ENCODE data around the gene CAMTA1.
"Not testable (repeated sequence)": the region's sequence is repeated elsewhere in the genome, so short reads cannot be mapped to it uniquely, and the experiment has no call there.

CAMTA1 gene, protein sequence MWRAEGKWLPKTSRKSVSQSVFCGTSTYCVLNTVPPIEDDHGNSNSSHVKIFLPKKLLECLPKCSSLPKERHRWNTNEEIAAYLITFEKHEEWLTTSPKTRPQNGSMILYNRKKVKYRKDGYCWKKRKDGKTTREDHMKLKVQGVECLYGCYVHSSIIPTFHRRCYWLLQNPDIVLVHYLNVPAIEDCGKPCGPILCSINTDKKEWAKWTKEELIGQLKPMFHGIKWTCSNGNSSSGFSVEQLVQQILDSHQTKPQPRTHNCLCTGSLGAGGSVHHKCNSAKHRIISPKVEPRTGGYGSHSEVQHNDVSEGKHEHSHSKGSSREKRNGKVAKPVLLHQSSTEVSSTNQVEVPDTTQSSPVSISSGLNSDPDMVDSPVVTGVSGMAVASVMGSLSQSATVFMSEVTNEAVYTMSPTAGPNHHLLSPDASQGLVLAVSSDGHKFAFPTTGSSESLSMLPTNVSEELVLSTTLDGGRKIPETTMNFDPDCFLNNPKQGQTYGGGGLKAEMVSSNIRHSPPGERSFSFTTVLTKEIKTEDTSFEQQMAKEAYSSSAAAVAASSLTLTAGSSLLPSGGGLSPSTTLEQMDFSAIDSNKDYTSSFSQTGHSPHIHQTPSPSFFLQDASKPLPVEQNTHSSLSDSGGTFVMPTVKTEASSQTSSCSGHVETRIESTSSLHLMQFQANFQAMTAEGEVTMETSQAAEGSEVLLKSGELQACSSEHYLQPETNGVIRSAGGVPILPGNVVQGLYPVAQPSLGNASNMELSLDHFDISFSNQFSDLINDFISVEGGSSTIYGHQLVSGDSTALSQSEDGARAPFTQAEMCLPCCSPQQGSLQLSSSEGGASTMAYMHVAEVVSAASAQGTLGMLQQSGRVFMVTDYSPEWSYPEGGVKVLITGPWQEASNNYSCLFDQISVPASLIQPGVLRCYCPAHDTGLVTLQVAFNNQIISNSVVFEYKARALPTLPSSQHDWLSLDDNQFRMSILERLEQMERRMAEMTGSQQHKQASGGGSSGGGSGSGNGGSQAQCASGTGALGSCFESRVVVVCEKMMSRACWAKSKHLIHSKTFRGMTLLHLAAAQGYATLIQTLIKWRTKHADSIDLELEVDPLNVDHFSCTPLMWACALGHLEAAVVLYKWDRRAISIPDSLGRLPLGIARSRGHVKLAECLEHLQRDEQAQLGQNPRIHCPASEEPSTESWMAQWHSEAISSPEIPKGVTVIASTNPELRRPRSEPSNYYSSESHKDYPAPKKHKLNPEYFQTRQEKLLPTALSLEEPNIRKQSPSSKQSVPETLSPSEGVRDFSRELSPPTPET (N-terminal part only)

DNA sequence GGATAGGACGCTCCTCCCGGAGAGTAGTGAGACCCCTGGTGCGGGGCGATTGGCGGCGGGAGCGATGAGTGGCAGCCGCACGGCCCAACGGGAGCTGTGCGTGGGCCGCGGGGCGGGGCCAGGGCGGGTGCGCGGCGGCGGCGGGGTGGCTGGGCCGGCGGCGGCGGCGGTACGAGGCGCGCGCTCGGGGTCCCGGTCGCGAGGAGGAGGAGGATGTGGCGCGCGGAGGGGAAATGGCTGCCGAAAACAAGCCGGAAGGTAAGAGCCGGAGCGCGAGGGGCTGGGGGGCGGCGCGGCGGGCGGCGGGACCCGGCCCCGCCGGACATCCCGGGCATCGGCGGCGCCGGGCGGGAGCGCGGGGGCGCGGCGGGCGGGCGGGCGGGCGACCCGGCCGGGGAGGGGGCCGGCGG, at the start of gene CAMTA1:
CAMTA1 (plus strand) TSS at position 137 of the 410 bp plus-strand sequence; CDS start at position 214, 77 bp downstream.
- no peak for DNase-seq (ENCODE audit: low read depth)

DNA sequence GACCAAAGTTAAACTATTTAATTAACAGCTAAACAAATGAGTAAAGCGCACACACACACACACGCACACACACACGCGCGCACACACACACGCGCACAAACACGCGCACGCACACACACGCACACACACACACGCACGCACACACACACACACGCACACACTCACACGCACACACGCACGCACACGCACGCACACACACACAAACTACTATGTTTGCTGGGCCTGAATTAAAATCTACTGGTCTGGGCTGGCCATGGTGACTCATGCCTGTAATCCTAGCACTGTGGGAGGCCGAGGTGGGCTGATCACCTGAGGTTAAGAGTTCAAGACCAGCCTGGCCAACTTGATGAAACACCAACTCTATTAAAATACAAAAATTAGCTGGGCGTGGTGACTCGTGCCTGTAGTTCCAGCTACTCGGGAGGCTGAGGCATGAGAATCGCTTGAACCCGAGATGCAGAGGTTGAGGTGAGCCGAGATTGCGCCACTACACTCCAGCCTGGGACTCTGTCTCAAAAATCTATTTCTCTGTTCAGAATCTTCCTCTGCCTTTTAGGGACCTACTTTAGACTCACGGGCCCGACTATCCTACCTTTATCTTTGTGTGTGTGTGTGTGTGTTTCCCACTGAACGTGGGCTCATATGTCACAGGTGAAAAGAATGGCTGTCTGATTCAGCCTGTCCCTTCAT, 46.1 kb upstream of the CAMTA1 start:
- no peak for DNase-seq (ENCODE audit: low read depth)

DNA sequence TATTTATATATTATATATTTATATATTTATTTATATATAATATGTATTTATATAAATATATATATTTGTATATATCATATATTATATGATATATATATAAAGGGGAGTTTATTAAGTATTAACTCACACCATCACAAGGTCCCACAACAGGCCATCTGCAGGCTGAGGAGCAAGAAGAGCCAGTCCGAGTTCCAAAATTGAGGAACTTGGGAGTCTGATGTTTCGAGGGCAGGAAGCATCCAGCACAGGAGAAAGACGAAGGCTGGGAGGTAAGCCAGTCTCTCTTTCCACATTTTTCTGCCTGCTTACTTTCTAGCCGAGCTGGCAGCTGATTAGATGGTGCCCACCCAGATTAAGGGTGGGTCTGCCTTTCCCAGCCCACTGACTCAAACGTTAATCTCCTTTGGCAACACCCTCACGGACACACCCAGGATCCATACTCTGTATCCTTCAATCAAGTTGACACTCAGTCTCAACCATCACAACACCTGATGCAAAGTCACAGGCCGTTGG, 42.5 kb upstream of the CAMTA1 start:
- not testable (repeated sequence) for DNase-seq (ENCODE audit: low read depth)

DNA sequence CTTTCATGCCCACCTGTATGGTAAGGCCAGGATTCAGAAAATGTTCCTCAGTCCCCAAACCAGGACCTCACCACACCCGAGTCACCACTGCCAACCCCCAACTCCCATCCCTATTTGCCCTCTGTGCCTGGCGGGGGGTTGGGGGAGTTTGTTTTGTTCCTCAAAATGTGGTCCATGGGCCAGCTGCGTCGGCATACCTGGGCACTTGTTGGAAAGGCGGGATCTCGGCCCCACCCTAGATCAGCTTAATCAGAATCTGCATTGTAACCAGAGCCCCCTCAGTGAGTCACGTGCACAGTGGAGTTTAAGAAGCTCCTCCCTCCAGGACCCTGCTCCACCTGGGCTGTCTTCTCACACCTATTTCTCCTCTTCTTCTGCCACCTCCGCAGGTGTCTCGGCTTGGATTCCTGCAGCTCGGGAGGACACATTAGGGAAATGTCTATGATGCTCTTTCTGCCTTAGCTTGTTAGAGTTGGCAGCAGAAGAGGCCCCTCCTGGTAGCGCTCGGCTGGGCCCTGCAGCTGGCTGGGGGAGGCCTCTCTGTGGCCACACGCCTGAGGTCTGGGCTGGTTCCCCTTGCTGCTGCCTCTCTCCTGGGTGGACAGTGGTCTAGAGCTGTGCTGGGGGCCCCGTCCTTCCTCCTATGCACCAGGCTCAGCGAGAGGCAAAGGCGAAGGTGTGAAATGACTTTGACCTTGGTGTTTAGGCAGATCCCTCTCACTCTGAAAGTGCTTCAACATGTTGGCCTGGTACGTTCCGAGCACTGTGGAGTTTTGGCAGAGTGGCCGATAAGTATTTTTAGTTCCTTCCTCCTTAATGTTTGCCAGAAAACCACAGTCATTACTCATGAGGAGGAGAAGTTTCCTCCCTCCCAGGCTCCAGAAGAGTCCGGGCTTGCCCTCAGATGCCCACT, 41.8 kb upstream of the CAMTA1 start:
- DNase-seq (ENCODE audit: low read depth), result peak; percentile 70

DNA sequence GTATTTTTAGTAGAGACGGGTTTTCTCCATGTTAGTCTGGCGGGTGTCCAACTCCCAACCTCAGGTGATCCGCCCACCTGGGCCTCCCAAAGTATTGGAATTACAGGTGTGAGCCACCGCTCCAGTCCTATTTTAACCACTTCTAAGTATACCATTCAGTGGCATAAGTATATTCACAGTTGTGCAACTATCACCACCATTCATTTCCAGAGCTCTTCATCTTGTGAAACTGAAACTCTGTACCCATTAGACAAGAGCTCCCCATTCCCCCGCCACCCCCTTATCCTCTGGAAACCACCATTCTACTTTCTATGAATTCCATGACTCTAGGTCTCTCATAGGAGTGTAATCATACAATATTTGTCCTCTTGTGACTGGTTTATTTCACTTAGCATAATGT, 40.2 kb upstream of the CAMTA1 start:
- DNase-seq (ENCODE audit: low read depth), result no peak

DNA sequence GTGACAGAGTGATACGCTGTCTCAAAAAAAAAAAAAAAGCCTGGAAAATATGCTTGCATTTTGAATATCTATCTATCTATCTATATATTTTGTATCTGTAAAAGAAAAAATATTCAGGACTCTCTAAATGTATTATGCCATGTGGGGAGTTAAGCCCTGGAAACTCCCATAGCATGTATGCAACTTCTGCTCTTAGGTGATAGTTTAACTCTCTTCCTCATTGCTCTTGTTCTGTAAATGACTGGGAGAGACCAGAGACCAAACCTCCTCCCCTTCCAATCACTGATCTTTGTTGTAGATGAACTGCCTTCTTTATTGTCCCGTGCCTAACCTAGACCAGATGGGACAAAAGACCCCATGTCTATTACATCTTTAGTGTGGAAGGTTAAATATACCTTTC, 37.6 kb upstream of the CAMTA1 start:
- no peak for DNase-seq (ENCODE audit: low read depth)

DNA sequence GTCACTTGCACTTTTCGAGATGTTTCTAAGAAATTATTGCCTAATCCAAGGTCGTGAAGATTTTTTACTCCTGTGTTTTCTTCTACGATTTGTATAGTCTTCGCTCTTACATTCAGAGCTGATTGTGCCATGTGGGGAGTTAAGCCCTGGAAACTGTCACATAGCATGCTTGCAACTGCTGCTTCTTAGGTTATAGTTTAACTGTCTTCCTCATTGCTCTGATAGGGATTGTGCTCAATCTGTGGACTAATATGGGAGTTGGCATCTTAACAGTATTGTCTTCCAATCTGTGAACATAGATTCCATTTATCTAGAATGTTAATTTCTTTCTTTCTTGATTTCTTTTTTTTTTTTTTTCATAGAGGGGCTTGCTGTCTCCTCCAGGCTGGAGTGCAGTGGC, 34.8 kb upstream of the CAMTA1 start:
- no peak for DNase-seq (ENCODE audit: low read depth)

DNA sequence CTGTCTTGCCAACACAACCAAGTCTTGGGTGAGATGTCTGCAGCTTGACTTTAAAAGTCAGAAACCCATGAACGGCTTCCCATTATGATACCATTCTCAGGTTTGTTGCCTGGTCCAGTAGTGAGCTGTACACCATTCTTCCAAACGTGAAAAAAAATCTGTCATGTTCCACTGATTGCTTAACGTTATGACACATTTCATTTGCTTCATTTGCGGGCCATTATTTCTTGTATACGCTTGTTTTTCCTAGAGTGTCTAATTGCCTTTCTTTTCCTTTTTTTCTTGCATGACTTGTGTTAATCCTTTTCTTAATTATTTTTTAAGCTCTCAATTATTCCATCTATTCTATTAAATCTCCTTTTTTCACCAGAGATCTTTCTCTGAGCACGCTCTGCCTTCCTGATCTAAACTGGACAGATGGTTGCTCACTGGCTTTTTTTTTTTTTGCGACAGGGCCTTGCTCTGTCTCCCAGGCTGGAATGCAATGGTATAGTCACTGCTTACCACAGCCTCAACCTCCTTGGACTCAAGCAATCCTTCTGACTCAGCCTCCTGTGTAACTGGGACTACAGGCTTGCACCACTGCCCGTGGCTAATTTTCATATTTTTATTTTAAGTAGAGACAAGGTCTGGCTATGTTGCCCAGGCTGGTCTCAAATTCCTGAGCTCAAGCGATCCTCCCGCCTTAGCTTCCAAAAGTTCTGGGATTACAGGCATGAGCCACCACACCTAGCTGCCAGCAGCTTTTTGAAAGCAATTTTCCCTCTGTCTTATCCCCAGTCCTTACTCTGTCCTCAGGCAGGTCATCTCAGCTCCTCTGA, 31.7 kb upstream of the CAMTA1 start:
- DNase-seq (ENCODE audit: low read depth), result peak; percentile 65

DNA sequence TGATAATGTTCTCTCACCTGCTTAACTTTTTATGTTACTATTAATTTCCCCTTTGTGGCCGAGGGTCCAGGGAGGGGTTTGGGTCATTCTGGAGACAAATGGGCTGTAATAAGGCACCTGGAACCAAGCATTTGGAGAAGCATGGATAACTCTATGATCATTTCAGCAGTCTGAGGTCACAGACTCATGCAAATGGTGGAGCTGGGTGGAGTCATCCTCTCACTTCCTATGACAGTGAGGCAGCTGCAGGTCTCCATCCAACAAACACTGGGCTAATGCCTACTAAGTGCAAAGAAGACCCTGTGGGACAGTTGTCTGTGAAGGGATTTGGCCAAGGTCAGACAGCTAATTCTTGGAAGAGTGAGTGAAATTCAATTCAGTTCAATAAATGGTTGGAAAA, 28.8 kb upstream of the CAMTA1 start:
- no peak for DNase-seq (ENCODE audit: low read depth)

DNA sequence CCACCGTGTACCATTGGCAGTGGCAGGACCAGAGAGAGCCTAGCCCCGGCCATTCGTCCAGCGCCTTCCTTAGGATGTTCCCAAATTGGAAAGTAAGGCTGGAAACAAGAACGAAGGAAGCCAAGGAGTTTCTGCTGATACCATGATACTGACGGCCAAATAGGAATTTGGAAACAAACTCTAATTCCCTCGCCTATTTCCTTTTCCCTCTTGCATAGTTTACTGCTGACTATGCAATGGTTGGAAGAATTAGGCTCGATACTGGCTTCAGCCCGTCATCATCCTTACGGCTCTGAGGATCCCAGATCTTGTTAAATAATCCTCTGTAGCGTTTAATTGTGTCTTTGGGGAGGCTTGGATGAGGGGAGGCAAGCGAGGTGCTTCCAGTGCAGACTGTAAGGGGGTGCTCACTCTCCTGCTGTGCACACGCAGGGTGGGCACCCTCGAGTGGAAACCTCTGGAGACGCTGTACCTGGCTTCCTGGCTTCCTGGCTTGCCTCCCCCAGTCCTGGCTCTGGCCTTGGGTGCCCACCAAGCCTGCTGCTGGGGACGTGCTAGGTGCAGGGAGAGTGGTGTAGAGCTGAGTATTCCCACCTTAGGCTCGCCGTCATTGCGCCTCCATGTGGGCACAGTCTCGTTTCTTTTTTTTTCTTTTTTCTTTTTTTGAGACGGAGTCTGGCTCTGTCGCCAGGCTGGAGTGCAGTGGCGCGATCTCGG, 27.4 kb upstream of the CAMTA1 start:
- no peak for DNase-seq (ENCODE audit: low read depth)

DNA sequence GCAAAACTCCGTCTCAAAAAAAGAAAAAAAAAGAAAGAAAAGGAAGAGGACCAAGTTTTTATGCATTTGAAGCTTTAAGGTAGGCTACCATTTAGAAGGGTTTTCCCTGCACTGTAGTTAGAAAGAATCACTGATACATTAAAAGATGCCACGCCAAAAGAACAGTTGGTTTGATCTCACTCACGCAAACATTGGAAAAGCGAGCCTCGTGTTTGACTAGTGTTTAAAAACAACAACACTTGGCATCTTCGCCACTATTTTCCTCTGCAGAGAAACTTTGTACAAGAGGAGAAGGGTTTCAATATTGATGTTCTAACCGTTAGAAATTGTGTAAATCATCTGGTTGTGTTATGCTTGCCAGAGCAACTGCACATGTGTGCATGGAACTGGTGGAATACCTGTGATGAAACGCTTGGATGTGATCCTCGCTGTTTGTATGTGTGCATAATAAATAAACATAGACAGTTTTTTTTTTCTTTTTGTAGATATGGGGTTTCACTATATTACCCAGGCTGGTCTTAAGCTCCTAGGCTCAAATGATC, 24.0 kb upstream of the CAMTA1 start:
- no peak for DNase-seq (ENCODE audit: low read depth)

DNA sequence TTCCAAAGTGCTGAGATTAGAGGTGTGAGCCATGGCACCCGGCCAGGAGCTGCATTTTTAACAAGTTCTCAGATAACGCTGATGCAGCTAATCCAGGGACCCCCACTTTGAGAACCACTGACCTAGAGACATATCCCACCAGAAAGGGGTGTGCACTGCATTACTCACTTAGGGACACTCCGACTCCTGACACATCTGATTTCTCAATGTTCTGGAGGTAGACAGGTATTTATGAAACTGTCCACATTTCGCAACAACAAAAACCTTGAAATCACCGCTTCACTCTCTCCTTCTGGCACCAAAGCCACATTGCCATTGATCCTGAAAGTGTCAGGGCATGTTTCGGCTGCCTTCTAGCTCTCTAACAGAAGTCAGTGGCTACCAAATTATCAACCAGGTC, 23.2 kb upstream of the CAMTA1 start:
- DNase-seq (ENCODE audit: low read depth), result no peak

DNA sequence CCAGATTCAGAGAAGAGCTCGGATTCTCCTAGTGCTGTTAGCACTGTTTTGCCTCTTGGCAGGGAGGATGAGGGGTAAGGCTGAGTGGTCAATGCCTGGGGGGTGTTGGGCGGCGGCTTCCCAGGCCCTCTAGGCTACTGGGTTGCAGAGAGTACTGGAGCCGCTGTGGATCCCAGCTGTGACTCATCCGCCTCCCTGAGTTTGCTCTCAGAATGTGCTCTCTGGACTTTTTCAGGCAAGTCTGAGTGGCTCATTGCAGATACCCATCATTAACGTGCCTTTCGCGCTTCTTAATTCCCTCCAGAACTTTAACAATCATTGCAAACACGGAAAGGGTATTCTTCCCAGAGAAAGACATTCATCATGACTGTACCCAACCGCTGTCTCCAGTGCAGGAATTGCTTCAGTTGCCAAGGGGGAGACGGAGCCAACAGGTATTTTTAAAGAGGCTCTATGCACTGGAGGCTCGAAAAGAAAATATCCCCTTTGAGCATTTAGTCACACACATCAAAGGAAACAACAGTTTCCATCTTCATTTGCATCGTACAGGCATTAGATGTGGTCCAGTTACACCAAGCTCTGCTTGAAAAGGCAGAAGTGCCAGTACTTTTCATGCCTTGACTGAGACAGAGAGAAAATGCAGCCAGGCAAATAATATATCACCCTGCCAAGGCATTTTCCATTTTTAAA, 14.4 kb upstream of the CAMTA1 start:
- DNase-seq (ENCODE audit: low read depth), result peak; percentile 82

DNA sequence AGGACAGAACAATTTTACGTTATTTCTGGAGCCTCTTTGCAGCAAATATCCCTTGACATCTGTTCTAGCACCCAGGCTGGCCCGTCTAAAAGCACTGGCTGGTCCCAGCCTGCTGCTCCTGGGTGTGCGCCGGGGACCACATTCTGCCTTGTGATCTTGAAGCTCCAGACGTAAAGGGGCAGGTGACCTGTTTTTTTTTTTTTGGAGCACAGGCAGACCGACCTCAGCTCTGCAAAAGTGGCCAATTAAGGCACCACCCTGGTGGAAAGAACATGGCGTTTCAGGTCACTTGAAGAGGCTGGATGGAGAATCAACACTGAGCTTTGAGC, 13.8 kb upstream of the CAMTA1 start:
- no peak for DNase-seq (ENCODE audit: low read depth)

DNA sequence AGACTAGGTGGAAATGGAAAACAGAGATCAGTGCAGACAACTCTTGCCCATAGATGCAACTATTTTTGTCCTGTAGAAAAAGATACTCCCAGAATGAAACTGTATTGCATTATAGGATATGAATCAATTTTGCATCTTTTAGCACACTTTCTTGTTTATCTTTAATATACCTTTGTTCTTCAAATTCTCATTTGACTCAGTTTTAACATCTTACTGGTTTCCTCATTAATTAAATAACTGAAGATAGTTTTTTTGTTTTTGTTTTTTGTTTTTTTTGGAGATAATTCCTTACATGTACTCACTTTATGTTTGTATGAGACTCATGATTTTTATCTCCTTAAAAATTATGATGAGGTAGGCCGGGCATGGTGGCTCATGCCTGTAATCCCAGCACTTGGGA, 10.9 kb upstream of the CAMTA1 start:
- DNase-seq (ENCODE audit: low read depth), result no peak

DNA sequence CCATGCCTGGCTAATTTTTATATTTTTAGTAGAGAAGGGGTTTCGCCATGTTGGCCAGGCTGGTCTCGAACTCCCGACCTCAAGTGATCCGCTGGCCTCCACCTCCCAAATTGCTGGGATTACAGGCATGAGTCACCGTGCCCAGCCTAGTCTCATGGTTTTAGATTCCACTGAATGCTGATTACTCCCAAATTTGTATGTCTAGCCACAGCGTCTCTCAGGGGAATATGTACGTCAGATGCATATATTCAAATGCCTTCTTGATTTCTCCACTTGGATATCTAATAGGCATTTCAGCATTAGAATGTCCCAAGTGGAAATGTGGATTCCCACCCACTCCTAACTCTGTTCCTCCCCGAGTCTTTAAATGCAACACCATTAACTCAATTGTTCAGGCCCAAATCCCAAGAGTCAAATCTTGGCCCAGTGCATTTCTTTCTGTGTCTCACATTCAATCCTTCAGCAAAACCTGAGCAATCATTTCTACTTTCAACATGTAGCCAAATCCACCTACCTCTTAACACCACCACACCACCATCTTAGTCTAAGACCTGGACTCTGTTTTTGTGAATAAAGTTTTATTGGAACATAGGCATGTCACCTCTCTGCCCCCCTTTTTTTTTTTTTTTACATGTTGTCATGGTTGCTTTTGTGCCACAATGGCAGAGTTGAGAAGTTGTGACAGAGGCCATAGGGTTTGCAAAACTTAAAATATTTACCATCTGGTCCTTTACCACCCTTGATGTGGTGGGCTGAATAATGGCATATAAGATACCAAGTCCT, 9.8 kb upstream of the CAMTA1 start:
- no peak for DNase-seq (ENCODE audit: low read depth)

DNA sequence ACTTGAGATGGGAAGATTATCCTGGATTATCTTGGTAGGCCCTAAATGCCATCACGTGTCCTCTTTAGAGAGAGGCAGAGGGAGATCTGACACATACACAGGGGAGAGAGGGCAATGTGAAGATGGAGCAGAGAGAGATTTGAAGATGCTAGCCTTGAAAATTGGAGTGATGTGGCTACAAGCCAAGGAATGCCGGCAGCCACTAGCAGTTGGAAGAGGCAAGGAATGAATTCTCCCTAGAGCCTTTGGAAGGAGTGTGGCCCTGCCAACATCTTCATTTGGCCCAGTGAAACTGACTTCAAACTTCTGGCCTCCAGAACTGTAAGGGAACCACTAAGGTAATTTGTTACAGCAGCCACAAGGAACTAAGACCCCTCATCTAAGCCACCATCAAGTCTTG, 8.9 kb upstream of the CAMTA1 start:
- DNase-seq (ENCODE audit: low read depth), result no peak

Data from ELR (cell line).